Stimulated activated CD8-positive, alpha-beta memory T cell treated with anti-CD3 and anti-CD28 coated beads, Interleukin-4, amount 100 ng/mL, for 4 hours (primary cell): ENCODE results near the gene RC3H2.
"Not testable (repeated sequence)": the region's sequence is repeated elsewhere in the genome, so short reads cannot be mapped to it uniquely, and the experiment has no call there.

Source experiments
- DNase-seq, 2 donors: peaks; one replicate each; pipeline ENCODE4 v3.0.0-alpha.2; 2020; ENCODE audit warnings: low read depth in 2 of 2, low spot score in 1 of 2

Gene RC3H2

GRCh38 chr9:122845116-122845515, 60.0 kb downstream of the RC3H2 start:
- DNase-seq = no peak

GRCh38 chr9:122844137-122844536, 61.0 kb downstream of the RC3H2 start:
- DNase-seq = no peak

- DNase-seq = no peak
Observed at GRCh38 chr9:122841501-122841900, 63.7 kb downstream of the RC3H2 start.

GRCh38 chr9:122838441-122838840, 66.7 kb downstream of the RC3H2 start:
- DNase-seq = not testable (repeated sequence)

GRCh38 chr9:122837266-122837850, 67.8 kb downstream of the RC3H2 start:
- no peak for DNase-seq

GRCh38 chr9:122835313-122835731, 69.8 kb downstream of the RC3H2 start:
- DNase-seq = no peak

GRCh38 chr9:122832194-122832593, 73.0 kb downstream of the RC3H2 start:
- DNase-seq = no peak

- DNase-seq = not testable (repeated sequence)
Observed at GRCh38 chr9:122828965-122829284, 76.2 kb downstream of the RC3H2 start.

- DNase-seq = no peak
Observed at GRCh38 chr9:122827761-122828093, 77.4 kb downstream of the RC3H2 start.

- no peak for DNase-seq
Observed at GRCh38 chr9:122822938-122823337, 82.2 kb downstream of the RC3H2 start.

- DNase-seq = no peak
Observed at GRCh38 chr9:122822056-122822455, 83.1 kb downstream of the RC3H2 start.

GRCh38 chr9:122821278-122821943, 83.7 kb downstream of the RC3H2 start:
- DNase-seq = no peak

- no peak for DNase-seq
Observed at GRCh38 chr9:122820490-122820845, 84.7 kb downstream of the RC3H2 start.

- no peak for DNase-seq
Observed at GRCh38 chr9:122819791-122820489, 85.2 kb downstream of the RC3H2 start.

- no peak for DNase-seq
Observed at GRCh38 chr9:122819326-122819725, 85.8 kb downstream of the RC3H2 start.

- DNase-seq = no peak
Observed at GRCh38 chr9:122816163-122816867, 88.8 kb downstream of the RC3H2 start.

GRCh38 chr9:122815544-122815943, 89.6 kb downstream of the RC3H2 start:
- DNase-seq = no peak

GRCh38 chr9:122814545-122814944, 90.6 kb downstream of the RC3H2 start:
- DNase-seq = no peak

GRCh38 chr9:122812736-122813135, 92.4 kb downstream of the RC3H2 start:
- no peak for DNase-seq

GRCh38 chr9:122810306-122810946, 94.7 kb downstream of the RC3H2 start:
- DNase-seq = peak; percentile 48 to 59

GRCh38 chr9:122809261-122809660, 95.9 kb downstream of the RC3H2 start:
- not testable (repeated sequence) for DNase-seq

- DNase-seq = no peak
Observed at GRCh38 chr9:122808141-122808540, 97.0 kb downstream of the RC3H2 start.
